ENCODE data around the gene ATP13A1. TPM values are rescaled to one million over a fixed set of nuclear protein-coding genes. Genes with fewer than 3 reads are reported as not detected.
"Not testable (repeated sequence)": the region's sequence is repeated elsewhere in the genome, so short reads cannot be mapped to it uniquely, and the experiment has no call there.

ATP13A1 gene
- total RNA-seq, 2 donors from 2014 or later: 33.1 to 33.3 TPM

DNA sequence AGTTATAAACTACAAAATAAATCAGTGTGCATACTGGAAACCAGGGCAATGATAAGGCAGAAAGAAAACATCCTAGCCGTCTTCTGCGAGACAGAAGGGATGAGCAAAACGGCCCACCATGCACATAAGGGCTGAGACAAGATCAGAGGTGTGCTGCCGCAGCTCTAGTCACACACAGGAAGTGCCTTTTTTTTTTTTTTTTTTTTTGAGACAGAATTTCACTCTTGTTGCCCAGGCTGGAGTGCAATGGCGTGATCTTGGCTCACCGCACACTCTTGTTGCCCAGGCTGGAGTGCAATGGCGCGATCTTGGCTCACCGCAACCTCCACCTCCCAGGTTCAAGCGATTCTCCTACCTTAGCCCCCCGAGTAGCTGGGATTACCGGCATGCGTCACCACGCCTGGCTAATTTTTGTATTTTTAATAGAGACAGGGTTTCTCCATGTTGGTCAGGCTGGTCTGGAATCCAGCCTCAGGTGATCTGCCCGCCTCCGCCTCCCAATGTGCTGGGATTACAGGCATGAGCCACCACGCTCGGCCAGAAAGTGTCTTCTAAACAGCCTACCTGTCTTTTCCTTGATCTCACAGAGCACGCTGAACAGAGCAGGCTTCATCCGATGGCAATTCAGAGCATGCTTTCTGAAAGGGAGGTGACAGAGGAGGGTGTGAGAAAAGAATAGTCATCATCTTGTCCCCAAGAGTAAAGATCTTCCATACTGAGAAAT lies 64.6 kb downstream of the ATP13A1 start:
- DNase-seq (ENCODE audit: low spot score); intact Hi-C loops (cut with DNase I): not testable (repeated sequence)

DNA sequence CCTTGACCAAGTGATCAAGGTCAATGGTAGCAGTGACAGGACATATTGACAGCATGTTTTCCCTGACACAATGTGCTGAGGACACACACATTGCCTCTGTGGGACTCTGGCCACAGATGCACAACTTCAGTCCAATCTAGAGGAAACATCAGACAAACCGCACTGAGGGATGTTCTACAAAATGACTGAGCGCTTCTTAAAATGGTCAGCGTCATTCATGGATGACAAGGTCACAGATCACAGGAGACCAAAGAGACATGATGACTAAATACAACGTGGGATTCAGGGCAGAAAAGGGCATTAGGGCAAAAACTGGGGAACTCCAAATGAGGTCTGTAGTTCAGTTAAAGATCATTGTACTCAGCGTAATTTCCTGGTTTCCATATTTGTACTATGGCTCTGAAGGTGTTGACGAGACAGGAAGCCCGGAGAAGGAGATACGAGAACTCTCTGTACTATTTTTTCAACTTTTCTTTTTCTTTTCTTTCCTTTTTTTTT lies 65.6 kb downstream of the ATP13A1 start:
- intact Hi-C loops (cut with DNase I): no loop called here
- DNase-seq (ENCODE audit: low spot score): no peak

Other genes starting within 250 kb of the ATP13A1 start
- under 1 TPM; 0.46 to 1.00 TPM for gene TSSK6, start 148.1 kb downstream of the ATP13A1 start, total RNA-seq
- gene NDUFA13, start 147.5 kb downstream of the ATP13A1 start, total RNA-seq: 100 to 1,000 TPM; 217 to 248 TPM
- gene YJEFN3, start 134.8 kb downstream of the ATP13A1 start, total RNA-seq: 1 to 10 TPM; 2.9 to 3.7 TPM
- gene CILP2, start 125.4 kb downstream of the ATP13A1 start, total RNA-seq: 1 to 10 TPM in 1 of 2 donors, under 1 TPM in 1; 0.67 to 2.3 TPM
- under 1 TPM; 0.29 to 0.93 TPM for gene PBX4, start 45.0 kb downstream of the ATP13A1 start, total RNA-seq
- gene LPAR2, start 35.5 kb downstream of the ATP13A1 start, total RNA-seq: 1 to 10 TPM; 2.0 to 5.5 TPM
- gene GMIP, start 20.0 kb downstream of the ATP13A1 start, total RNA-seq: 10 to 100 TPM in 1 of 2 donors, 1 to 10 TPM in 1; 8.3 to 11.4 TPM
- gene ZNF101, start 5.2 kb upstream of the ATP13A1 start, total RNA-seq: 1 to 10 TPM; 6.3 to 8.2 TPM
- 1 to 10 TPM; 5.0 to 6.4 TPM for gene ZNF14, start 69.4 kb upstream of the ATP13A1 start, total RNA-seq
- gene ZNF506, start 158.1 kb upstream of the ATP13A1 start, total RNA-seq: 10 to 100 TPM; 19.6 to 23.0 TPM
- gene ZNF253, start 202.2 kb upstream of the ATP13A1 start, total RNA-seq: 1 to 10 TPM; 5.6 to 6.9 TPM
- gene ZNF93, start 237.3 kb upstream of the ATP13A1 start, total RNA-seq: 1 to 10 TPM; 4.2 to 4.5 TPM